GM23338 (cell line): ENCODE results near the gene VWDE. TPM values are rescaled to one million over a fixed set of nuclear protein-coding genes. Genes with fewer than 3 reads are reported as not detected.

Source experiments
- ATAC-seq: fragments of 200-7000 bp; cut with Tn5 transposase; 3 replicates; pipeline ENCODE4 v1.9.1; 2020
- DNase-seq: peaks from one replicate; pipeline ENCODE4 v3.0.0-alpha.2; 2015; ENCODE audit warnings: low spot score
- H2AFZ ChIP-seq: fragments of 200-600 bp; sonication (generic); 2 replicates; pipeline ENCODE4 v1.8.0; 2016; ENCODE audit warnings: antibody characterized with exemption, mild to moderate bottlenecking, moderate library complexity
- H3F3A ChIP-seq: fragments of 200-600 bp; sonication (generic); replicated peaks from 2 replicates; pipeline ENCODE4 v1.8.0; 2017; ENCODE audit warnings: antibody characterized with exemption, mixed run types, low read depth
- H3K27ac ChIP-seq: fragments of 200-600 bp; sonication (generic); 2 replicates; pipeline ENCODE4 v1.6.1; 2016; ENCODE audit warnings: low read depth
- H3K27me3 ChIP-seq: fragments of 200-600 bp; sonication (generic); 2 replicates; pipeline ENCODE4 v1.8.0; 2016; ENCODE audit warnings: mild to moderate bottlenecking, mixed run types, moderate library complexity; ENCODE audit not compliant: insufficient read depth
- H3K36me3 ChIP-seq: fragments of 200-600 bp; sonication (generic); 2 replicates; pipeline ENCODE4 v1.8.0; 2016; ENCODE audit warnings: mild to moderate bottlenecking; ENCODE audit not compliant: insufficient read depth
- H3K4me1 ChIP-seq: fragments of 200-600 bp; sonication (generic); 2 replicates; pipeline ENCODE4 v1.8.0; 2016; ENCODE audit warnings: mild to moderate bottlenecking, moderate library complexity; ENCODE audit not compliant: insufficient read depth
- H3K4me2 ChIP-seq: fragments of 200-600 bp; sonication (generic); 2 replicates; pipeline ENCODE4 v1.7.1; 2017; ENCODE audit warnings: mixed run types
- H3K4me3 ChIP-seq: fragments of 200-600 bp; sonication (generic); 2 replicates; pipeline ENCODE4 v1.6.1; 2016; ENCODE audit warnings: mixed run types
- H3K79me2 ChIP-seq: fragments of 200-600 bp; sonication (generic); replicated peaks from 2 replicates; pipeline ENCODE4 v1.8.0; 2017; ENCODE audit warnings: mild to moderate bottlenecking; ENCODE audit not compliant: insufficient read depth
- H3K9me2 ChIP-seq: fragments of 200-600 bp; sonication (generic); 2 replicates; pipeline ENCODE4 v1.8.0; 2017; ENCODE audit not compliant: insufficient read depth
- H4K20me1 ChIP-seq: fragments of 200-600 bp; sonication (generic); replicated peaks from 2 replicates; pipeline ENCODE4 v1.8.0; 2017; ENCODE audit warnings: mild to moderate bottlenecking; ENCODE audit not compliant: insufficient read depth
- H3K27ac Mint-ChIP-seq: 2 replicates; pipeline ENCODE4 v1.8.0; 2020; ENCODE audit warnings: inconsistent platforms, mild to moderate bottlenecking, moderate library complexity, mixed read lengths
- H3K27me3 Mint-ChIP-seq: 3 replicates; pipeline ENCODE4 v1.8.0; 2022; ENCODE audit warnings: low read depth, mild to moderate bottlenecking, moderate library complexity, mixed read lengths, inconsistent platforms; ENCODE audit not compliant: insufficient read depth, poor library complexity
- H3K36me3 Mint-ChIP-seq: 3 replicates; pipeline ENCODE4 v1.8.0; 2021; ENCODE audit warnings: low read depth, mild to moderate bottlenecking, inconsistent platforms, moderate library complexity, mixed read lengths
- H3K4me1 Mint-ChIP-seq: 3 replicates; pipeline ENCODE4 v1.8.0; 2020; ENCODE audit warnings: mild to moderate bottlenecking, inconsistent platforms, mixed read lengths
- H3K4me3 Mint-ChIP-seq: 3 replicates; pipeline ENCODE4 v1.8.0; 2021; ENCODE audit warnings: moderate library complexity, mild to moderate bottlenecking, inconsistent platforms, mixed read lengths
- H3K9me3 Mint-ChIP-seq: 3 replicates; pipeline ENCODE4 v1.8.0; 2020; ENCODE audit warnings: moderate library complexity, mild to moderate bottlenecking, inconsistent platforms, mixed read lengths
- CREB1 ChIP-seq: fragments of 250-450 bp; sonication (Bioruptor Pico); IDR thresholded peaks from 2 replicates; pipeline ENCODE4 v1.5.0; 2020; ENCODE audit warnings: low read depth, mild to moderate bottlenecking, moderate library complexity
- EZH2 ChIP-seq: fragments of 200-600 bp; sonication (generic); IDR thresholded peaks from one replicate; pipeline ENCODE4 v1.8.0; 2017; ENCODE audit warnings: antibody characterized with exemption, mild to moderate bottlenecking, low read depth; ENCODE audit not compliant: unreplicated experiment
- EZH2phosphoT487 ChIP-seq: fragments of 200-600 bp; sonication (generic); IDR thresholded peaks from one replicate; pipeline ENCODE4 v1.8.1; 2018; ENCODE audit warnings: antibody characterized with exemption; ENCODE audit not compliant: unreplicated experiment
- JUNB ChIP-seq: IDR thresholded peaks from one replicate; pipeline ENCODE4 v1.6.1; 2016; ENCODE audit warnings: antibody characterized with exemption; ENCODE audit not compliant: unreplicated experiment
- NANOG ChIP-seq: IDR thresholded peaks from 2 replicates; pipeline ENCODE4 v1.6.1; 2016; ENCODE audit warnings: antibody characterized with exemption, borderline replicate concordance
- POLR2AphosphoS5 ChIP-seq: IDR thresholded peaks from 2 replicates; pipeline ENCODE4 v1.6.1; 2016; ENCODE audit warnings: antibody characterized with exemption, low read depth
- STAT1 ChIP-seq: IDR thresholded peaks from one replicate; pipeline ENCODE4 v1.6.1; 2016; ENCODE audit warnings: antibody characterized with exemption; ENCODE audit not compliant: unreplicated experiment
- ZNF114 ChIP-seq: fragments of 250-450 bp; sonication (Bioruptor Pico); IDR thresholded peaks from 2 replicates; pipeline ENCODE4 v1.5.0; 2020; ENCODE audit warnings: mild to moderate bottlenecking, moderate library complexity
- polyA plus RNA-seq: library from polyadenylated mRNA; unstranded; fragments of >200 nt; fragmentation: Nextera tagmentation; extraction: Ambion mirVana; gene quantifications from 2 replicates; pipeline ENCODE4 v1.2.1, GENCODE V29; 2016
- total RNA-seq: library from RNA; depleted of rRNA; stranded (reverse); fragments of >200 nt; shearing (Covaris generic); gene quantifications from 2 replicates; pipeline ENCODE4 v1.2.3, GENCODE V29; 2014
- TF ChIP-seq, protein P1 (sequence below): fragments of 250-450 bp; sonication (Bioruptor Pico); IDR thresholded peaks from 2 replicates; pipeline ENCODE4 v1.5.0; 2020; ENCODE audit warnings: mild to moderate bottlenecking, moderate library complexity
- TF ChIP-seq, protein P2 (sequence below), 2 experiments: fragments of 200-600 bp in 1 of 2; sonication (generic) in 1 of 2; conservative IDR thresholded peaks; 2 replicates each; pipeline versions ENCODE4 v1.5.1 to v1.6.1; 2016 to 2017; ENCODE audit warnings: antibody characterized with exemption in 2 of 2, low read depth in 2 of 2, mild to moderate bottlenecking in 2 of 2, moderate library complexity in 1 of 2
- TF ChIP-seq, protein P3 (sequence below): IDR thresholded peaks from one replicate; pipeline ENCODE4 v1.6.1; 2018; ENCODE audit warnings: antibody characterized with exemption; ENCODE audit not compliant: unreplicated experiment

The VWDE gene
- total and polyA plus RNA-seq, 2 experiments from 2014 or later = 24.6 to 45.5 TPM

DNA sequence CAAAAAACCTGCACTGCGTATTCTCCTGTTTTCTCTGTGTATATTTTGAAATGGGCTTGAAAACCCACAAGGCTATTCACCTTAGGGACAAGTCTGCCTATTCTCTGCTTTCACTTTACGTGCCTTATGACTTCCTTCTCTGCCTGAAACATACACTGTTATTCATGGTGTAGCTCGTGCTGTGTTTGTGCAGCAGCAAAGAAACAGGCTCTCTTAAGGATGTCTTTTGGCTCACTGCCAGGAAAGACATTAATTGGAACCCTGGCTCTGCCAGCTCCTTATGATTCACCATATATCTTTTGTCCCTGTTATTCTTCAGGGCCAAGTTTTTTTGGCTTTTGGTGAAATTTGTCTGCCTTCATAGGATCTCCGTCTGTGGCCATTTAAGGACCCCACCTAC, 100.2 kb downstream of the VWDE start (continued):
- TF ChIP-seq, protein P1, sequence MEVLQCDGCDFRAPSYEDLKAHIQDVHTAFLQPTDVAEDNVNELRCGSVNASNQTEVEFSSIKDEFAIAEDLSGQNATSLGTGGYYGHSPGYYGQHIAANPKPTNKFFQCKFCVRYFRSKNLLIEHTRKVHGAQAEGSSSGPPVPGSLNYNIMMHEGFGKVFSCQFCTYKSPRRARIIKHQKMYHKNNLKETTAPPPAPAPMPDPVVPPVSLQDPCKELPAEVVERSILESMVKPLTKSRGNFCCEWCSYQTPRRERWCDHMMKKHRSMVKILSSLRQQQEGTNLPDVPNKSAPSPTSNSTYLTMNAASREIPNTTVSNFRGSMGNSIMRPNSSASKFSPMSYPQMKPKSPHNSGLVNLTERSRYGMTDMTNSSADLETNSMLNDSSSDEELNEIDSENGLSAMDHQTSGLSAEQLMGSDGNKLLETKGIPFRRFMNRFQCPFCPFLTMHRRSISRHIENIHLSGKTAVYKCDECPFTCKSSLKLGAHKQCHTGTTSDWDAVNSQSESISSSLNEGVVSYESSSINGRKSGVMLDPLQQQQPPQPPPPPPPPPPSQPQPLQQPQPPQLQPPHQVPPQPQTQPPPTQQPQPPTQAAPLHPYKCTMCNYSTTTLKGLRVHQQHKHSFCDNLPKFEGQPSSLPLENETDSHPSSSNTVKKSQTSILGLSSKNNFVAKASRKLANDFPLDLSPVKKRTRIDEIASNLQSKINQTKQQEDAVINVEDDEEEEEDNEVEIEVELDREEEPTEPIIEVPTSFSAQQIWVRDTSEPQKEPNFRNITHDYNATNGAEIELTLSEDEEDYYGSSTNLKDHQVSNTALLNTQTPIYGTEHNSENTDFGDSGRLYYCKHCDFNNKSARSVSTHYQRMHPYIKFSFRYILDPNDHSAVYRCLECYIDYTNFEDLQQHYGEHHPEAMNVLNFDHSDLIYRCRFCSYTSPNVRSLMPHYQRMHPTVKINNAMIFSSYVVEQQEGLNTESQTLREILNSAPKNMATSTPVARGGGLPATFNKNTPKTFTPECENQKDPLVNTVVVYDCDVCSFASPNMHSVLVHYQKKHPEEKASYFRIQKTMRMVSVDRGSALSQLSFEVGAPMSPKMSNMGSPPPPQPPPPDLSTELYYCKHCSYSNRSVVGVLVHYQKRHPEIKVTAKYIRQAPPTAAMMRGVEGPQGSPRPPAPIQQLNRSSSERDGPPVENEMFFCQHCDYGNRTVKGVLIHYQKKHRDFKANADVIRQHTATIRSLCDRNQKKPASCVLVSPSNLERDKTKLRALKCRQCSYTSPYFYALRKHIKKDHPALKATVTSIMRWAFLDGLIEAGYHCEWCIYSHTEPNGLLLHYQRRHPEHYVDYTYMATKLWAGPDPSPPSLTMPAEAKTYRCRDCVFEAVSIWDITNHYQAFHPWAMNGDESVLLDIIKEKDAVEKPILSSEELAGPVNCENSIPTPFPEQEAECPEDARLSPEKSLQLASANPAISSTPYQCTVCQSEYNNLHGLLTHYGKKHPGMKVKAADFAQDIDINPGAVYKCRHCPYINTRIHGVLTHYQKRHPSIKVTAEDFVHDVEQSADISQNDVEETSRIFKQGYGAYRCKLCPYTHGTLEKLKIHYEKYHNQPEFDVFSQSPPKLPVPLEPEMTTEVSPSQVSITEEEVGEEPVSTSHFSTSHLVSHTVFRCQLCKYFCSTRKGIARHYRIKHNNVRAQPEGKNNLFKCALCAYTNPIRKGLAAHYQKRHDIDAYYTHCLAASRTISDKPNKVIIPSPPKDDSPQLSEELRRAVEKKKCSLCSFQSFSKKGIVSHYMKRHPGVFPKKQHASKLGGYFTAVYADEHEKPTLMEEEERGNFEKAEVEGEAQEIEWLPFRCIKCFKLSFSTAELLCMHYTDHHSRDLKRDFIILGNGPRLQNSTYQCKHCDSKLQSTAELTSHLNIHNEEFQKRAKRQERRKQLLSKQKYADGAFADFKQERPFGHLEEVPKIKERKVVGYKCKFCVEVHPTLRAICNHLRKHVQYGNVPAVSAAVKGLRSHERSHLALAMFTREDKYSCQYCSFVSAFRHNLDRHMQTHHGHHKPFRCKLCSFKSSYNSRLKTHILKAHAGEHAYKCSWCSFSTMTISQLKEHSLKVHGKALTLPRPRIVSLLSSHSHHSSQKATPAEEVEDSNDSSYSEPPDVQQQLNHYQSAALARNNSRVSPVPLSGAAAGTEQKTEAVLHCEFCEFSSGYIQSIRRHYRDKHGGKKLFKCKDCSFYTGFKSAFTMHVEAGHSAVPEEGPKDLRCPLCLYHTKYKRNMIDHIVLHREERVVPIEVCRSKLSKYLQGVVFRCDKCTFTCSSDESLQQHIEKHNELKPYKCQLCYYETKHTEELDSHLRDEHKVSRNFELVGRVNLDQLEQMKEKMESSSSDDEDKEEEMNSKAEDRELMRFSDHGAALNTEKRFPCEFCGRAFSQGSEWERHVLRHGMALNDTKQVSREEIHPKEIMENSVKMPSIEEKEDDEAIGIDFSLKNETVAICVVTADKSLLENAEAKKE (CRISPR knock-in tag) = no peak
- TF ChIP-seq, protein P2, sequence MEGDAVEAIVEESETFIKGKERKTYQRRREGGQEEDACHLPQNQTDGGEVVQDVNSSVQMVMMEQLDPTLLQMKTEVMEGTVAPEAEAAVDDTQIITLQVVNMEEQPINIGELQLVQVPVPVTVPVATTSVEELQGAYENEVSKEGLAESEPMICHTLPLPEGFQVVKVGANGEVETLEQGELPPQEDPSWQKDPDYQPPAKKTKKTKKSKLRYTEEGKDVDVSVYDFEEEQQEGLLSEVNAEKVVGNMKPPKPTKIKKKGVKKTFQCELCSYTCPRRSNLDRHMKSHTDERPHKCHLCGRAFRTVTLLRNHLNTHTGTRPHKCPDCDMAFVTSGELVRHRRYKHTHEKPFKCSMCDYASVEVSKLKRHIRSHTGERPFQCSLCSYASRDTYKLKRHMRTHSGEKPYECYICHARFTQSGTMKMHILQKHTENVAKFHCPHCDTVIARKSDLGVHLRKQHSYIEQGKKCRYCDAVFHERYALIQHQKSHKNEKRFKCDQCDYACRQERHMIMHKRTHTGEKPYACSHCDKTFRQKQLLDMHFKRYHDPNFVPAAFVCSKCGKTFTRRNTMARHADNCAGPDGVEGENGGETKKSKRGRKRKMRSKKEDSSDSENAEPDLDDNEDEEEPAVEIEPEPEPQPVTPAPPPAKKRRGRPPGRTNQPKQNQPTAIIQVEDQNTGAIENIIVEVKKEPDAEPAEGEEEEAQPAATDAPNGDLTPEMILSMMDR (conservative IDR thresholded peaks at IDR 0.05; ENCODE audit: low read depth in 2 of 2) = no peak
- TF ChIP-seq POLR2AphosphoS5 = no peak; the same call in 1 of the 2 replicates

DNA sequence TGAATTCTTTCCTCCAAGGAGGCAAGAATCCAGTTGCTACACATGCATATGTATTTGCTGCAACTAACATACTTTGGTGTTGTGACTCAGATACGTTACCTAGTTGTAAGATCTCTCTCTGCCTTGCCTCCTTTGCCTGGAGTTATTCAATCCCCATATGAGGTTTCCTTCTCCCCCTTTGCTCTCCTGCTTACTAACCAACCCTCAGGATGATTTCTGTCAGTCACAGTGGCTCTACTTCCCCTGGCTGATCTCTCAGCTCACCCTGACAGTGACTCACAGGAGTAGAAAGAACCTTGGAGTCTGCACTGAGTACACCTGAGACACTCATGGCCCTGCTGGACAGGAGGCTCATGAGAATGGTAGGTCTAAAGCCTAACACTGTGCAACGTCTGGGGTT, 100.6 kb downstream of the VWDE start:
- peaks cover 3% of the 10 kb centered on the region for H3K27me3 Mint-ChIP-seq
- no peaks in the 10 kb centered on the region for H3K27me3 ChIP-seq
- no peaks in the 10 kb centered on the region for H3F3A ChIP-seq
- H3K4me3 ChIP-seq = no peak overlapping the region
- no peak overlapping the region for H2AFZ ChIP-seq
- peaks cover 30% of the 10 kb centered on the region for H3K36me3 Mint-ChIP-seq
- no peak overlapping the region for H3K27ac Mint-ChIP-seq
- H3K9me3 Mint-ChIP-seq = peaks cover 14% of the 10 kb centered on the region; the same call in 2 of the 3 replicates
- H3K4me3 Mint-ChIP-seq = no peak overlapping the region
- H3K9me2 ChIP-seq = peaks cover 4% of the 10 kb centered on the region
- no peak for DNase-seq
- H3K4me1 ChIP-seq = peaks cover 7% of the 10 kb centered on the region; the same call in 1 of the 2 replicates
- H3K4me1 Mint-ChIP-seq = peaks cover 7% of the 10 kb centered on the region
- no peak overlapping the region for H3K27ac ChIP-seq
- no peaks in the 10 kb centered on the region for H3K79me2 ChIP-seq
- no peaks in the 10 kb centered on the region for H4K20me1 ChIP-seq
- no peak for ATAC-seq
- no peaks in the 10 kb centered on the region for H3K36me3 ChIP-seq
- H3K4me2 ChIP-seq = no peak overlapping the region
- TF ChIP-seq ZNF114 (CRISPR knock-in tag) (no peak), NANOG (no peak), STAT1 (no peak), EZH2phosphoT487 (no peak), CREB1 (CRISPR knock-in tag) (no peak), POLR2AphosphoS5 (no peak; the same call in 1 of the 2 replicates), EZH2 (no peak), JUNB (no peak)
- TF ChIP-seq, protein P3, sequence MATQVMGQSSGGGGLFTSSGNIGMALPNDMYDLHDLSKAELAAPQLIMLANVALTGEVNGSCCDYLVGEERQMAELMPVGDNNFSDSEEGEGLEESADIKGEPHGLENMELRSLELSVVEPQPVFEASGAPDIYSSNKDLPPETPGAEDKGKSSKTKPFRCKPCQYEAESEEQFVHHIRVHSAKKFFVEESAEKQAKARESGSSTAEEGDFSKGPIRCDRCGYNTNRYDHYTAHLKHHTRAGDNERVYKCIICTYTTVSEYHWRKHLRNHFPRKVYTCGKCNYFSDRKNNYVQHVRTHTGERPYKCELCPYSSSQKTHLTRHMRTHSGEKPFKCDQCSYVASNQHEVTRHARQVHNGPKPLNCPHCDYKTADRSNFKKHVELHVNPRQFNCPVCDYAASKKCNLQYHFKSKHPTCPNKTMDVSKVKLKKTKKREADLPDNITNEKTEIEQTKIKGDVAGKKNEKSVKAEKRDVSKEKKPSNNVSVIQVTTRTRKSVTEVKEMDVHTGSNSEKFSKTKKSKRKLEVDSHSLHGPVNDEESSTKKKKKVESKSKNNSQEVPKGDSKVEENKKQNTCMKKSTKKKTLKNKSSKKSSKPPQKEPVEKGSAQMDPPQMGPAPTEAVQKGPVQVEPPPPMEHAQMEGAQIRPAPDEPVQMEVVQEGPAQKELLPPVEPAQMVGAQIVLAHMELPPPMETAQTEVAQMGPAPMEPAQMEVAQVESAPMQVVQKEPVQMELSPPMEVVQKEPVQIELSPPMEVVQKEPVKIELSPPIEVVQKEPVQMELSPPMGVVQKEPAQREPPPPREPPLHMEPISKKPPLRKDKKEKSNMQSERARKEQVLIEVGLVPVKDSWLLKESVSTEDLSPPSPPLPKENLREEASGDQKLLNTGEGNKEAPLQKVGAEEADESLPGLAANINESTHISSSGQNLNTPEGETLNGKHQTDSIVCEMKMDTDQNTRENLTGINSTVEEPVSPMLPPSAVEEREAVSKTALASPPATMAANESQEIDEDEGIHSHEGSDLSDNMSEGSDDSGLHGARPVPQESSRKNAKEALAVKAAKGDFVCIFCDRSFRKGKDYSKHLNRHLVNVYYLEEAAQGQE = no peak
- TF ChIP-seq, protein P2 (conservative IDR thresholded peaks at IDR 0.05; ENCODE audit: low read depth in 2 of 2) = no peak
